Ectodermal cell (in vitro differentiated cells): ENCODE data around the gene NRSN1.

Experiments
- H3K27ac ChIP-seq: 2 replicates; pipeline ENCODE4 v1.7.0; 2013; ENCODE audit warnings: mild to moderate bottlenecking, low read depth, low read length; ENCODE audit not compliant: insufficient read depth, poor library complexity, severe bottlenecking
- H3K27me3 ChIP-seq: 2 replicates; pipeline ENCODE4 v1.7.0; 2013; ENCODE audit warnings: mild to moderate bottlenecking, low read length; ENCODE audit not compliant: insufficient read depth, control insufficient read depth, poor library complexity, severe bottlenecking
- H3K36me3 ChIP-seq: one replicate; pipeline ENCODE4 v1.7.0; 2013; ENCODE audit warnings: low read length; ENCODE audit not compliant: control insufficient read depth, insufficient read depth
- H3K4me1 ChIP-seq: one replicate; pipeline ENCODE4 v1.7.0; 2013; ENCODE audit warnings: low read length; ENCODE audit not compliant: control insufficient read depth, insufficient read depth
- H3K4me3 ChIP-seq: 2 replicates; pipeline ENCODE4 v1.7.0; 2013; ENCODE audit warnings: low read depth, low read length, control low read depth; ENCODE audit not compliant: insufficient read depth
- H3K9me3 ChIP-seq: 2 replicates; pipeline ENCODE4 v1.7.0; 2013; ENCODE audit warnings: mild to moderate bottlenecking, low read length, moderate library complexity; ENCODE audit not compliant: control insufficient read depth
- WGBS, 2 experiments: methylation state at CpG; one replicate each; pipeline ENCODE4 v1.1.7; 2013; ENCODE audit warnings: missing lambda C conversion rate in 2 of 2; 5-methylcytosine and 5-hydroxymethylcytosine counted together

The NRSN1 gene

GRCh38 chr6:24105191-24105590 is 20.8 kb upstream of the NRSN1 start:
- no peak overlapping the region for H3K27ac ChIP-seq
- no peak overlapping the region for H3K4me3 ChIP-seq
- no peaks in the 10 kb centered on the region for H3K27me3 ChIP-seq
- 67 to 72% methylated on average over 2 of the region's 2 CpGs for WGBS, 2 experiments
- H3K9me3 ChIP-seq = no peaks in the 10 kb centered on the region
- no peaks in the 10 kb centered on the region for H3K36me3 ChIP-seq
- peaks cover 8% of the 10 kb centered on the region for H3K4me1 ChIP-seq

DNA sequence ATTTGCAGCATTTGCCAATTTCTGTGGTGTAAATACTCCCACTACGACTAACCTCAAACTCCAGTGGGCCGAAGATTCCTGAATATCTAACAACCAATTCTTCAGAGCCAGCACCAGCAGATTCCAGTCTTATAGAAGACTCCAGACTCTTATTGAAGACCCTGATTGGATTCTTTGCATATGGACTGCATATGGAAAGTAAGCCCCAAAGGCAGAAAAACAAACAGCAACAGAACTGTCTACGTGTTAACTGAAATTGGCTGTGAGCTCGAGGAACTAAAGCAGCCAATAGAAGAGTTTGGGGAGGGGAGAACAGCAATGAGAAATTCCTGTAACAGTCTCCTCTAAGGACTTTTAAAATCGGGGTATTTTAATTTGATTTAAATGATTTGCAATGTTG is 19.7 kb upstream of the NRSN1 start:
- 92% methylated on average over 5 of the region's 5 CpGs for WGBS, 2 experiments
- Histone ChIP-seq H3K4me3 (no peak overlapping the region), H3K4me1 (peaks cover 8% of the 10 kb centered on the region), H3K9me3 (no peaks in the 10 kb centered on the region), H3K27ac (no peak overlapping the region), H3K36me3 (no peaks in the 10 kb centered on the region), H3K27me3 (no peaks in the 10 kb centered on the region)

DNA sequence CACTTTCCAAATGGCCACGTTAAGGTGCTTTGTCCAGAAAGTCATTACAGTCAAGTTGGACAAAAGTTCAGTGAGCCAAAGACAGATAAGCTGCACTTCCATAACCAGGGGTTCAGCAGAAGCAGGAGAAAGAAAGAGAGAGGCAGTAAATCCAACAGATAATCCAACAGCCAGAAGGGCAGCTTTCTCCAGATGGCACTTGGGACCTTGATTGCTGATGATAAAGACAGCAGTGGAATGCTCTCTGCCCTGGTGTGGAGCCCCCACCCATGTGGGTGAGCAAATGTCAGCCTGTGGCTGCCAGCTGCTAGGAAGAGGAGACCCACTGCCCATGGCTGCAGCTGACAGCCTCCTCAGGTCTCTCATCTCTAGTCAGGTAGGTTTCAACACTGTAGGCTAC is 18.7 kb upstream of the NRSN1 start:
- Histone ChIP-seq H3K36me3 (no peaks in the 10 kb centered on the region), H3K4me1 (peaks cover 8% of the 10 kb centered on the region), H3K4me3 (no peak overlapping the region), H3K27me3 (no peaks in the 10 kb centered on the region), H3K9me3 (no peaks in the 10 kb centered on the region), H3K27ac (no peak overlapping the region)
- WGBS, 2 experiments = 93 to 96% methylated on average over 1 of the region's 1 CpG

DNA sequence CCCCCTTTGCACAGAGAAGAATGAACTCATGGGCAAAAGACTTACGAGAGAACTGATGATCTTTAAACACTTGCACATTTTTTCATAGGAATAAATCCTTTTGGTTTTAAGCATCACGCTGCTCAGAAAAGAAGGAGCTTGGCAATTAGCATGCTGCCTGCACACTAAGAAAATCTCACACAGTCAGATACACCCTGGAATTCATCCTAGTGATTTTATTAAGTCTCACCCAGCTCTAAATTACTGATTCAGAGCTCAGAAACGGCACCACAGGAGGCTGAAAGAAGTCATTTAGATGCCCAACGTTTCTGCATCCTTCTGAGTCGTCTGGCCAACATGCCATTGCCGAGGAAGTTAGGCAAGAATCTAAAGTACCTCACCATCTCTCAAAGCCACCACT is 18.0 kb upstream of the NRSN1 start:
- Histone ChIP-seq H3K4me3 (no peak overlapping the region), H3K27ac (no peak overlapping the region), H3K9me3 (no peaks in the 10 kb centered on the region), H3K36me3 (no peaks in the 10 kb centered on the region), H3K4me1 (peaks cover 8% of the 10 kb centered on the region), H3K27me3 (no peaks in the 10 kb centered on the region)
- WGBS, 2 experiments = 84 to 88% methylated on average over 6 of the region's 6 CpGs

GRCh38 chr6:24110417-24110816 is 15.6 kb upstream of the NRSN1 start:
- H3K4me1 ChIP-seq = peaks cover 8% of the 10 kb centered on the region
- H3K27ac ChIP-seq = no peak overlapping the region
- no peaks in the 10 kb centered on the region for H3K9me3 ChIP-seq
- no peak overlapping the region for H3K4me3 ChIP-seq
- WGBS, 2 experiments = no CpG with 5 or more reads among the region's 1 CpG
- no peaks in the 10 kb centered on the region for H3K36me3 ChIP-seq
- no peaks in the 10 kb centered on the region for H3K27me3 ChIP-seq

DNA sequence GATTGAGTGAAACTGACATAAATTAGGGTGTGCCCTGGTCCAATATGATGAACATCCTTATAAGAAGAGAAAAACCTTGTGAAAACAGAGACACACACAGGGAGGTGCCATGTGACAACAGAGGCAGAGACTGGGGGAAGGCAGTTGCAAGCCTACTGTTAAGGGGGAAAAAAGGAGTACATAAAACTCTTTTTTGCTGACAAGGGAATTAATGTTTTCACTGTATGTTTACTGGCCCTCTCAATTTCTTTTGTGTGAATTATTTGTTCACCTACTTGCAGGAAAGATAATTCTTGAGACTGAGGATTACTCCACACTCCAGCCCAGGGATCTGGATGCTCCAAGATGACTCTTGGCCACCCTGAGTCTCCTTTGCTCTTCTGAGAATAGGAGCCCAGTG is 12.1 kb upstream of the NRSN1 start:
- Histone ChIP-seq H3K27ac (no peak overlapping the region), H3K9me3 (no peaks in the 10 kb centered on the region)

GRCh38 chr6:24117021-24117420 is 9.0 kb upstream of the NRSN1 start:
- H3K9me3 ChIP-seq = no peaks in the 10 kb centered on the region
- WGBS, 2 experiments = 88% methylated on average over 1 of the region's 2 CpGs; no CpG with 5 or more reads in 1 of the 2 experiments
- H3K36me3 ChIP-seq = no peaks in the 10 kb centered on the region
- no peaks in the 10 kb centered on the region for H3K4me1 ChIP-seq
- no peaks in the 10 kb centered on the region for H3K27me3 ChIP-seq
- no peak overlapping the region for H3K27ac ChIP-seq
- no peak overlapping the region for H3K4me3 ChIP-seq

More for the DNA sequence above, 12.1 kb upstream of the NRSN1 start:
- no peak overlapping the region for H3K4me3 ChIP-seq
- H3K4me1 ChIP-seq = no peaks in the 10 kb centered on the region
- no peaks in the 10 kb centered on the region for H3K27me3 ChIP-seq
- H3K36me3 ChIP-seq = no peaks in the 10 kb centered on the region

GRCh38 chr6:24122139-24122538 is 3.9 kb upstream of the NRSN1 start:
- H3K27ac ChIP-seq = no peak overlapping the region
- peaks cover 8% of the 10 kb centered on the region for H3K4me1 ChIP-seq
- WGBS, 2 experiments = 83 to 88% methylated on average over 7 of the region's 7 CpGs
- peaks cover 8% of the 10 kb centered on the region for H3K27me3 ChIP-seq
- H3K36me3 ChIP-seq = no peaks in the 10 kb centered on the region
- no peak overlapping the region for H3K4me3 ChIP-seq
- no peaks in the 10 kb centered on the region for H3K9me3 ChIP-seq

DNA sequence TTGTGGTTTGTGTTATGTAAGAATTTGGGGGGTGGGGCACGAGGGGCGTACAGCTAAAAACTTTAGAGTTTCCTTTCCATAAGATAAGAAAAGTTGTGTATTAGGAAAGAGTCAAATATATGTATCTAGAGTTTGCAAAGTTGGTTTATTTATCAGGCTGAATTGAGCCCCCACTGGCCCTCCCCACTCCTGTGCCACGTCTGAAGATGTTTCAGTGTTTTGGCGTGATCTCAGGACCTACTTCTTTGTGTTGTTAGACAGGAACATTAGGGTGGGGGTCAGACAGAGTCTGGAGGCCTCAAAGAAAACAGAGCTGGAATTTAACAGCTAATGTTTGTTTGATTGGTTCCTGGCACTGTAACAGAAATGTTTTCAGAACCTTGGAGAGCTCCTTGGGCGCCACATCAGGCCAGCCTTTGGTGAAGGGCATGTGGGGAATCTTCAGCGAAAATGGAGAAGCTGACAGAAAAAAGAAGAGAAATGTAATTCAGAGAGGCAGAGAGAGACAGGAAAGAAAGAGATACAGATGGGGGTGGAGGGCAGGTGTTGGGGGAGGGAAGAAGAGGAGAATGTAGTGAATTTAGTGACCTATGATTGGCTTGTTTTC is 674 bp downstream of the NRSN1 start:
- H3K4me3 ChIP-seq = peak overlapping the region; percentile 35
- H3K9me3 ChIP-seq = no peaks in the 10 kb centered on the region
- H3K27me3 ChIP-seq = peaks cover 8% of the 10 kb centered on the region
- no peaks in the 10 kb centered on the region for H3K36me3 ChIP-seq
- H3K27ac ChIP-seq = no peak overlapping the region
- H3K4me1 ChIP-seq = peaks cover 8% of the 10 kb centered on the region
- WGBS, 2 experiments = 4% methylated on average over 6 of the region's 6 CpGs

GRCh38 chr6:24127316-24127715 is 1.3 kb downstream of the NRSN1 start:
- peaks cover 8% of the 10 kb centered on the region for H3K4me1 ChIP-seq
- peaks cover 8% of the 10 kb centered on the region for H3K27me3 ChIP-seq
- H3K4me3 ChIP-seq = no peak overlapping the region
- no peaks in the 10 kb centered on the region for H3K36me3 ChIP-seq
- no peak overlapping the region for H3K27ac ChIP-seq
- whole genome bisulfite sequencing, 2 experiments = 100% methylated on average over 1 of the region's 2 CpGs
- H3K9me3 ChIP-seq = no peaks in the 10 kb centered on the region

GRCh38 chr6:24131751-24132150 is 5.7 kb downstream of the NRSN1 start:
- Histone ChIP-seq H3K27ac (no peak overlapping the region), H3K36me3 (no peaks in the 10 kb centered on the region), H3K4me3 (no peak overlapping the region), H3K27me3 (peaks cover under 1% of the 10 kb centered on the region), H3K4me1 (no peaks in the 10 kb centered on the region), H3K9me3 (no peaks in the 10 kb centered on the region)
- WGBS, 2 experiments = 83% methylated on average over 1 to 2 of the region's 2 CpGs
